Smooth muscle cell (in vitro differentiated cells): ENCODE measurements around the gene HAUS8. TPM values are rescaled to one million over a fixed set of nuclear protein-coding genes. Genes with fewer than 3 reads are reported as not detected.

Experiments
- DNase-seq: peaks from one replicate; lab custom pipeline; 2025; ENCODE audit not compliant: unreplicated experiment; lab: John Stamatoyannopoulos, UW
- H2AFZ ChIP-seq: fragments of 200-600 bp; sonication (generic); 2 replicates; pipeline ENCODE4 v1.6.0; 2016; ENCODE audit warnings: antibody characterized with exemption, low read depth, mild to moderate bottlenecking
- H3F3A ChIP-seq: fragments of 200-600 bp; sonication (generic); 2 replicates; pipeline ENCODE4 v1.6.0; 2017; ENCODE audit warnings: antibody characterized with exemption, low read depth
- H3K27ac ChIP-seq: fragments of 200-600 bp; sonication (generic); 2 replicates; pipeline ENCODE4 v1.5.1; 2016; ENCODE audit warnings: low read depth, mild to moderate bottlenecking
- H3K27me3 ChIP-seq: fragments of 200-600 bp; sonication (generic); 2 replicates; pipeline ENCODE4 v1.6.1; 2016; ENCODE audit warnings: low read depth, mild to moderate bottlenecking
- H3K36me3 ChIP-seq: fragments of 200-600 bp; sonication (generic); 2 replicates; pipeline ENCODE4 v1.5.1; 2016; ENCODE audit warnings: low read depth
- H3K4me1 ChIP-seq: fragments of 200-600 bp; sonication (generic); 2 replicates; pipeline ENCODE4 v1.5.1; 2016; ENCODE audit warnings: low read depth
- H3K4me2 ChIP-seq: fragments of 200-600 bp; sonication (generic); 2 replicates; pipeline ENCODE4 v1.6.0; 2016; ENCODE audit warnings: mild to moderate bottlenecking
- H3K4me3 ChIP-seq: fragments of 200-600 bp; sonication (generic); 2 replicates; pipeline ENCODE4 v1.5.1; 2016; ENCODE audit warnings: mild to moderate bottlenecking
- H3K79me2 ChIP-seq: fragments of 200-600 bp; sonication (generic); 2 replicates; pipeline ENCODE4 v1.6.0; 2016; ENCODE audit warnings: low read depth, mild to moderate bottlenecking
- H3K9ac ChIP-seq: fragments of 200-600 bp; sonication (generic); 2 replicates; pipeline ENCODE4 v1.6.0; 2016; ENCODE audit warnings: low read depth
- H3K9me3 ChIP-seq: fragments of 200-600 bp; sonication (generic); replicated peaks from 2 replicates; pipeline ENCODE4 v1.5.1; 2016; ENCODE audit warnings: low read depth
- H4K20me1 ChIP-seq: fragments of 200-600 bp; sonication (generic); 2 replicates; pipeline ENCODE4 v1.6.0; 2016; ENCODE audit warnings: low read depth
- CTCF ChIP-seq: fragments of 200-600 bp; sonication (generic); IDR thresholded peaks from 2 replicates; pipeline ENCODE4 v1.5.1; 2017; ENCODE audit warnings: borderline replicate concordance, mild to moderate bottlenecking, antibody characterized with exemption; ENCODE audit not compliant: insufficient read depth, poor library complexity, severe bottlenecking
- WGBS: methylation state at CpG from one replicate; pipeline ENCODE4 v1.1.7; 2016; ENCODE audit warnings: low lambda C conversion rate; 5-methylcytosine and 5-hydroxymethylcytosine counted together
- polyA plus RNA-seq: library from polyadenylated mRNA; unstranded; fragments of >200 nt; fragmentation: Nextera tagmentation; extraction: Ambion mirVana; gene quantifications from 2 replicates; pipeline ENCODE4 v1.2.1, GENCODE V29; 2016
- total RNA-seq: library from RNA; depleted of rRNA; stranded (reverse); fragments of >200 nt; gene quantifications from 2 replicates; pipeline ENCODE4 v1.2.3, GENCODE V29; 2014

Gene HAUS8
- total and polyA plus RNA-seq, 2 experiments from 2014 or later, result 6.3 to 7.4 TPM

GRCh38 chr19:17049711-17050280 is 25.5 kb downstream of the HAUS8 start:
- Histone ChIP-seq H2AFZ (no peak overlapping the region), H3K27me3 (no peaks in the 10 kb centered on the region), H3K36me3 (no peaks in the 10 kb centered on the region), H3K4me1 (no peaks in the 10 kb centered on the region), H3K79me2 (no peaks in the 10 kb centered on the region), H3K4me3 (no peak overlapping the region), H3K27ac (no peak overlapping the region), H3F3A (no peaks in the 10 kb centered on the region), H3K9me3 (no peaks in the 10 kb centered on the region), H4K20me1 (no peaks in the 10 kb centered on the region), H3K9ac (no peak overlapping the region), H3K4me2 (no peak overlapping the region)
- DNase-seq, result no peak
- TF ChIP-seq CTCF, result no peak
- 72% methylated on average over 18 of the region's 18 CpGs for WGBS

GRCh38 chr19:17048885-17049453 is 26.3 kb downstream of the HAUS8 start:
- Histone ChIP-seq H3K36me3 (no peaks in the 10 kb centered on the region), H3K9ac (no peak overlapping the region), H3F3A (no peaks in the 10 kb centered on the region), H3K79me2 (no peaks in the 10 kb centered on the region), H3K4me3 (no peak overlapping the region), H3K4me2 (no peak overlapping the region), H3K4me1 (no peaks in the 10 kb centered on the region), H2AFZ (no peak overlapping the region), H3K27me3 (no peaks in the 10 kb centered on the region), H3K9me3 (no peaks in the 10 kb centered on the region), H4K20me1 (no peaks in the 10 kb centered on the region), H3K27ac (no peak overlapping the region)
- DNase-seq, result no peak
- 97% methylated on average over 16 of the region's 16 CpGs for WGBS
- no peak for TF ChIP-seq CTCF

- Histone ChIP-seq H3K4me3 (no peak overlapping the region), H3K4me2 (no peak overlapping the region), H3K27ac (no peak overlapping the region), H3K9ac (no peak overlapping the region), H3K36me3 (no peaks in the 10 kb centered on the region), H3K9me3 (no peaks in the 10 kb centered on the region), H3K4me1 (no peaks in the 10 kb centered on the region), H4K20me1 (no peaks in the 10 kb centered on the region), H3F3A (no peaks in the 10 kb centered on the region), H3K79me2 (no peaks in the 10 kb centered on the region), H2AFZ (no peak overlapping the region), H3K27me3 (no peaks in the 10 kb centered on the region)
- no peak for TF ChIP-seq CTCF
- WGBS, result 92% methylated on average over 5 of the region's 5 CpGs
- no peak for DNase-seq
Measured at GRCh38 chr19:17045907-17046502, 29.2 kb downstream of the HAUS8 start.

GRCh38 chr19:17043744-17044143 is 31.5 kb downstream of the HAUS8 start:
- DNase-seq, result no peak
- no peak for TF ChIP-seq CTCF
- no peaks in the 10 kb centered on the region for H3K4me1 ChIP-seq
- H3K79me2 ChIP-seq, result no peaks in the 10 kb centered on the region
- H3K36me3 ChIP-seq, result no peaks in the 10 kb centered on the region
- H3K27me3 ChIP-seq, result no peaks in the 10 kb centered on the region
- H4K20me1 ChIP-seq, result no peaks in the 10 kb centered on the region
- H3K9ac ChIP-seq, result no peak overlapping the region
- H3K4me3 ChIP-seq, result no peak overlapping the region
- H3F3A ChIP-seq, result no peaks in the 10 kb centered on the region
- no peak overlapping the region for H2AFZ ChIP-seq
- WGBS, result 92% methylated on average over 7 of the region's 7 CpGs
- no peak overlapping the region for H3K27ac ChIP-seq
- H3K9me3 ChIP-seq, result no peaks in the 10 kb centered on the region
- H3K4me2 ChIP-seq, result no peak overlapping the region
